ENCODE data around the gene SORCS2.

DNA sequence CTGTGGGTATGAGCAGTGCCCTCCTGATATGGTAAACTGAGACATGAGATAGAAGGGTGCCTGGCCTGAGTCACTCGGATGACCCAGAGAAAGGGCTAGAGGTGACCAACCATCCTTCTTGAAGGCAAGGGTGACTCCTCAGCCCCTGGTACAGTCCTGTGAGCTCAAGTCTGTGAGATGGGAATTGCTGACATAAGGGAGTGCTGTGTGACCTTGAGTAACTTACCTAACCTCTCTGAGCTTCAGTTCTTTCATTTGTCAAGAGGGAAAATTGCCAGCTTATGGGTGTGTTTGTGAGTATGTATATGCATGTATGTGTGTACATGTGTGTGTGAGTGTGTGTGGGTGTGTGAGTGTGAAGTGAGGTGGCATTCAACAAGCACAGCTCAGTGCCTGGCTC lies 452.8 kb downstream of the SORCS2 start:
- TF ChIP-seq, protein P1, sequence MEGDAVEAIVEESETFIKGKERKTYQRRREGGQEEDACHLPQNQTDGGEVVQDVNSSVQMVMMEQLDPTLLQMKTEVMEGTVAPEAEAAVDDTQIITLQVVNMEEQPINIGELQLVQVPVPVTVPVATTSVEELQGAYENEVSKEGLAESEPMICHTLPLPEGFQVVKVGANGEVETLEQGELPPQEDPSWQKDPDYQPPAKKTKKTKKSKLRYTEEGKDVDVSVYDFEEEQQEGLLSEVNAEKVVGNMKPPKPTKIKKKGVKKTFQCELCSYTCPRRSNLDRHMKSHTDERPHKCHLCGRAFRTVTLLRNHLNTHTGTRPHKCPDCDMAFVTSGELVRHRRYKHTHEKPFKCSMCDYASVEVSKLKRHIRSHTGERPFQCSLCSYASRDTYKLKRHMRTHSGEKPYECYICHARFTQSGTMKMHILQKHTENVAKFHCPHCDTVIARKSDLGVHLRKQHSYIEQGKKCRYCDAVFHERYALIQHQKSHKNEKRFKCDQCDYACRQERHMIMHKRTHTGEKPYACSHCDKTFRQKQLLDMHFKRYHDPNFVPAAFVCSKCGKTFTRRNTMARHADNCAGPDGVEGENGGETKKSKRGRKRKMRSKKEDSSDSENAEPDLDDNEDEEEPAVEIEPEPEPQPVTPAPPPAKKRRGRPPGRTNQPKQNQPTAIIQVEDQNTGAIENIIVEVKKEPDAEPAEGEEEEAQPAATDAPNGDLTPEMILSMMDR (IDR thresholded peaks at IDR 0.05) = no peak
- no peak for TF ChIP-seq POLR2A (IDR thresholded peaks at IDR 0.05)
